Measurements from ENCODE around the gene DLX5.

DNA sequence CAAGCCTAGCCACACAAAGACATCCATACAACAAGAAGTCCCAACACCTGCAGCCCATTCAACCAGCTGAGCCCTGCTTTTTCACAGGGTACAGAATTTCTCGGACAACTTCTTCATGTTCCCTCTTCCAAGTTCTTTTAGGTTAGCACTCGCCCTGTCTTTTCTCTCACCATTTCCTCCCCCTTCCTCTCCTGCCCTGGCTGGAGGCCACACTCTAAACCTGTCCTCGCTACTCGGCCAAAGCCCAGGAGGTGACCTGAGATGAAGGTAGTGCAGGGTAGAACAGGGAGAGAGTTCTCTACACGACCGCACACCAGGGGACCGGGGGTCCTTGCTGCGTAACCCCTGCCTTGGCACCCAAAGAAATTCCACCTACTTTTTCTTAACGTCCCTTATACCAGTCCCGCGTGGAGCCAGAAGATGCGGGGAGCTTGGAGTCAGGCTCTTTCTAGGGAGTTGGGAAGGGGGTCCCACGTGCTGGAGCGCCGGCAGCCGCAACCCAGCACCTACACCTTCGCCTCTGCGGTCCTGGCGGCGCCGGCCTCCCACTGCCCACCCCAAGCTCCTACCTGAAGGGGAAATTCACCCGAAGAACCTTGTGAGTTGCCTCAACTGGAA lies 35.3 kb downstream of the DLX5 start:
- TF ChIP-seq CTCF (IDR thresholded peaks at IDR 0.05) (no peak), POLR2A (IDR thresholded peaks at IDR 0.05) (no peak)
